PC-9 (cell line): ENCODE measurements around the gene TIAM2.

Experiments used
- EZH2 ChIP-seq: fragments of 200-600 bp; sonication (generic); IDR thresholded peaks from 2 replicates; pipeline ENCODE4 v1.8.0; 2017; ENCODE audit warnings: antibody characterized with exemption, low read depth
- TF ChIP-seq, protein P1 (sequence below): fragments of 200-600 bp; sonication (generic); conservative IDR thresholded peaks from 2 replicates; pipeline ENCODE4 v1.6.1; 2017; ENCODE audit warnings: mixed run types, antibody characterized with exemption, mild to moderate bottlenecking, moderate library complexity

DNA sequence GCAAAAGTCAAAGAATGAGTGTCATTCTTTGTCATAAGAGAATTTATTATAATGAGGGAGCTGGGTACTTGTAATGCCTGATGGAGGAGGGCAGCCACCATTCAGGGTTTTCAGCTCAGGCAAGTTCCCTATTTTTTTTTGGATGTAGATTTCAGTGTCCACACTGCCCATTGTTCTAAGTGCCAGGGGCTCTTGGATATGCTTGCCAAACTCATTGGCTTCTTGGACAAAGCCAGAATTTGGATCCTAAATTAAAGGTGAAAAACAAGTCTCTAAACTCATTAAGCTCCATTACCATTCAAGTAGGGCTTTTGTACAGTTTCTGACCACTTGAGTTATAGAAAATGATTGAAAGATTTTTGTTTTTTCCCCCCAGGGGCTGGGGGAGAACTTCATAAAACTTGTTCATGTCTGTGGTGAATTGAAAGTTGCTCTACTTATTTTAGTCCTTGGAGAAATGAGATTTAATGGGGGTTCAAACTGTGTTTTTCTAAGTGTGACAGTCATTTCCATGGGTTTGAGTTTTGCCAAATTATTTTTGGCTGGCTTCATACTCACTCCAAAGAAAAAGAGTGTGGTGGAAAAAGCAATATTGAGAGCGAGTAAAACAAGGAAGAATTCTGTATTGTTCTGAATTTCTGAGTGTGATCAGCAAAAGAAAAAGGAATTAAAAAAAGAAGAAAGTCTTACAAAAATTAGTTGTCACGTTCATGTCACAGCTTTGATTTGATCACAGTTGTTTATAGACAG, 46.0 kb downstream of the TIAM2 start:
- TF ChIP-seq, protein P1, sequence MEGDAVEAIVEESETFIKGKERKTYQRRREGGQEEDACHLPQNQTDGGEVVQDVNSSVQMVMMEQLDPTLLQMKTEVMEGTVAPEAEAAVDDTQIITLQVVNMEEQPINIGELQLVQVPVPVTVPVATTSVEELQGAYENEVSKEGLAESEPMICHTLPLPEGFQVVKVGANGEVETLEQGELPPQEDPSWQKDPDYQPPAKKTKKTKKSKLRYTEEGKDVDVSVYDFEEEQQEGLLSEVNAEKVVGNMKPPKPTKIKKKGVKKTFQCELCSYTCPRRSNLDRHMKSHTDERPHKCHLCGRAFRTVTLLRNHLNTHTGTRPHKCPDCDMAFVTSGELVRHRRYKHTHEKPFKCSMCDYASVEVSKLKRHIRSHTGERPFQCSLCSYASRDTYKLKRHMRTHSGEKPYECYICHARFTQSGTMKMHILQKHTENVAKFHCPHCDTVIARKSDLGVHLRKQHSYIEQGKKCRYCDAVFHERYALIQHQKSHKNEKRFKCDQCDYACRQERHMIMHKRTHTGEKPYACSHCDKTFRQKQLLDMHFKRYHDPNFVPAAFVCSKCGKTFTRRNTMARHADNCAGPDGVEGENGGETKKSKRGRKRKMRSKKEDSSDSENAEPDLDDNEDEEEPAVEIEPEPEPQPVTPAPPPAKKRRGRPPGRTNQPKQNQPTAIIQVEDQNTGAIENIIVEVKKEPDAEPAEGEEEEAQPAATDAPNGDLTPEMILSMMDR = no peak
- TF ChIP-seq EZH2 = no peak
